Liver (tissue), 9 donors: ENCODE data around the gene OSBP2. TPM values are rescaled to one million over a fixed set of nuclear protein-coding genes. Genes with fewer than 3 reads are reported as not detected.

Source experiments
- DNase-seq: peaks from one replicate; pipeline ENCODE4 v3.0.0-alpha.2; 2017; ENCODE audit warnings: low spot score
- H3K27ac ChIP-seq, 2 donors: one replicate each; pipeline ENCODE4 v1.7.0; 2013; ENCODE audit warnings: inconsistent platforms in 2 of 2, low read length in 2 of 2, control low read depth in 1 of 2, low read depth in 1 of 2, mild to moderate bottlenecking in 1 of 2
- H3K27me3 ChIP-seq, 4 donors: one replicate each; pipeline versions ENCODE4 v1.6.1 to v1.7.0; 2013; ENCODE audit warnings: low read length in 3 of 4, inconsistent platforms in 1 of 4, mild to moderate bottlenecking in 1 of 4, moderate library complexity in 1 of 4; ENCODE audit not compliant: control insufficient read depth in 4 of 4, insufficient read depth in 4 of 4
- H3K36me3 ChIP-seq, 4 donors: one replicate each; pipeline versions ENCODE4 v1.6.1 to v1.7.0; 2013; ENCODE audit warnings: low read length in 3 of 4, mild to moderate bottlenecking in 3 of 4, low read depth in 1 of 4, moderate library complexity in 1 of 4; ENCODE audit not compliant: control insufficient read depth in 4 of 4, insufficient read depth in 3 of 4
- H3K4me1 ChIP-seq, 4 donors: one replicate each; pipeline versions ENCODE4 v1.6.1 to v1.7.0; 2013; ENCODE audit warnings: low read length in 3 of 4, mild to moderate bottlenecking in 3 of 4, moderate library complexity in 1 of 4; ENCODE audit not compliant: control insufficient read depth in 4 of 4, insufficient read depth in 4 of 4
- H3K4me3 ChIP-seq, 3 donors: one replicate each; pipeline versions ENCODE4 v1.6.1 to v1.7.0; 2013; ENCODE audit warnings: low read length in 3 of 3, control low read depth in 1 of 3, low read depth in 1 of 3, mild to moderate bottlenecking in 1 of 3
- H3K9ac ChIP-seq, 2 donors: one replicate each; pipeline ENCODE4 v1.7.0; 2013; ENCODE audit warnings: low read length in 2 of 2, mild to moderate bottlenecking in 2 of 2, moderate library complexity in 2 of 2, control low read depth in 1 of 2, low read depth in 1 of 2
- H3K9me3 ChIP-seq, 4 donors: one replicate each; pipeline versions ENCODE4 v1.6.1 to v1.7.0; 2013; ENCODE audit warnings: low read length in 3 of 4; ENCODE audit not compliant: control insufficient read depth in 4 of 4
- ATF3 ChIP-seq: IDR thresholded peaks from 2 replicates; pipeline ENCODE4 v1.6.1; 2016; ENCODE audit warnings: antibody characterized with exemption
- FOXA1 ChIP-seq: IDR thresholded peaks from 2 replicates; pipeline ENCODE4 v1.6.1; 2016; ENCODE audit warnings: antibody characterized with exemption
- FOXA2 ChIP-seq: IDR thresholded peaks from 2 replicates; pipeline ENCODE4 v1.6.1; 2016; ENCODE audit warnings: antibody characterized with exemption
- GABPA ChIP-seq, 2 donors: IDR thresholded peaks in 1 of 2; conservative IDR thresholded peaks in 1 of 2; 2 replicates each; pipeline ENCODE4 v1.6.1; 2016; ENCODE audit warnings: antibody characterized with exemption in 2 of 2, mild to moderate bottlenecking in 1 of 2, moderate library complexity in 1 of 2
- HNF4A ChIP-seq, 2 donors: conservative IDR thresholded peaks; 2 replicates each; pipeline ENCODE4 v1.6.1; 2016; ENCODE audit warnings: antibody characterized with exemption in 2 of 2, mild to moderate bottlenecking in 2 of 2
- HNF4G ChIP-seq: IDR thresholded peaks from 2 replicates; pipeline ENCODE4 v1.6.1; 2016; ENCODE audit warnings: antibody characterized with exemption
- NR2F2 ChIP-seq: IDR thresholded peaks from 2 replicates; pipeline ENCODE4 v1.6.1; 2016; ENCODE audit warnings: antibody characterized with exemption
- RAD21 ChIP-seq, 2 donors: IDR thresholded peaks; 2 replicates each; pipeline ENCODE4 v1.6.1; 2016; ENCODE audit warnings: antibody characterized with exemption in 2 of 2, mild to moderate bottlenecking in 2 of 2
- RXRA ChIP-seq, 2 donors: IDR thresholded peaks; 2 replicates each; pipeline ENCODE4 v1.6.1; 2017 to 2018; ENCODE audit warnings: antibody characterized with exemption in 2 of 2, mild to moderate bottlenecking in 1 of 2
- SP1 ChIP-seq: IDR thresholded peaks from 2 replicates; pipeline ENCODE4 v1.6.1; 2018; ENCODE audit warnings: antibody characterized with exemption, mild to moderate bottlenecking
- TAF1 ChIP-seq: conservative IDR thresholded peaks from 2 replicates; pipeline ENCODE4 v1.6.1; 2016; ENCODE audit warnings: antibody characterized with exemption, mild to moderate bottlenecking
- YY1 ChIP-seq: IDR thresholded peaks from 2 replicates; pipeline ENCODE4 v1.6.1; 2016; ENCODE audit warnings: antibody characterized with exemption, mild to moderate bottlenecking
- WGBS: extraction: QIAGEN DNeasy Blood & Tissue Kit; methylation state at CpG from one replicate; pipeline ENCODE4 v1.1.7; 2013; 5-methylcytosine and 5-hydroxymethylcytosine counted together
- polyA plus RNA-seq, 2 donors: library from polyadenylated mRNA; stranded (reverse) in 1 of 2; unstranded in 1 of 2; fragments of 200-250 nt in 1 of 2; fragments of >200 nt in 1 of 2; fragmentation: Nextera tagmentation in 1 of 2; extraction: Ambion mirVana in 1 of 2; gene quantifications; one replicate each; pipeline versions ENCODE4 v1.2.1 to v1.2.3, GENCODE V29; 2013 to 2015
- total RNA-seq, 2 donors: library from RNA; depleted of rRNA; stranded (reverse); fragments of >200 nt; gene quantifications; one replicate each; pipeline ENCODE4 v1.2.3, GENCODE V29; 2014
- TF ChIP-seq, protein P1 (sequence below): IDR thresholded peaks from 2 replicates; pipeline ENCODE4 v1.6.1; 2016; ENCODE audit warnings: antibody characterized with exemption
- TF ChIP-seq, protein P2 (sequence below): fragments of 150-350 bp; IDR thresholded peaks from 2 replicates; pipeline ENCODE4 v1.5.1; 2017; ENCODE audit warnings: improper control_type of control experiment, low read depth, low read length; ENCODE audit not compliant: missing input control
- donor health status: healthy.
- donor health status: healthy.
- donor health status: healthy.
- donor health status: healthy.
- donor health status: healthy.

OSBP2 gene
- total and polyA plus RNA-seq, 4 donors, result 0.43 to 192 (median 0.86) TPM

GRCh38 chr22:30909306-30909705, 214.6 kb downstream of the OSBP2 start:
- Histone ChIP-seq H3K36me3 (peaks cover 0 to 7% (median 0%) of the 10 kb centered on the region in 4 donors), H3K9ac (no peak overlapping the region), H3K27ac (no peak overlapping the region), H3K9me3 (no peaks in the 10 kb centered on the region), H3K4me1 (no peaks in the 10 kb centered on the region), H3K27me3 (no peaks in the 10 kb centered on the region), H3K4me3 (no peak overlapping the region)
- no peak for DNase-seq
- 94% methylated on average over 5 of the region's 5 CpGs for WGBS
- no peak for TF ChIP-seq NR2F2
- no peak for TF ChIP-seq YY1
- no peak for TF ChIP-seq HNF4A (conservative IDR thresholded peaks at IDR 0.05)
- TF ChIP-seq GABPA (IDR thresholded peaks at IDR 0.05 in 1 of 2, conservative IDR thresholded peaks at IDR 0.05 in 1 of 2), result no peak
- TF ChIP-seq RXRA (IDR thresholded peaks at IDR 0.05), result no peak
- no peak for TF ChIP-seq HNF4G
- no peak for TF ChIP-seq RAD21 (IDR thresholded peaks at IDR 0.05)
- TF ChIP-seq, protein P1, sequence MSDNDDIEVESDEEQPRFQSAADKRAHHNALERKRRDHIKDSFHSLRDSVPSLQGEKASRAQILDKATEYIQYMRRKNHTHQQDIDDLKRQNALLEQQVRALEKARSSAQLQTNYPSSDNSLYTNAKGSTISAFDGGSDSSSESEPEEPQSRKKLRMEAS, result no peak
- TF ChIP-seq ATF3, result no peak

GRCh38 chr22:30910358-30910757, 215.7 kb downstream of the OSBP2 start:
- WGBS, result 72% methylated on average over 2 of the region's 2 CpGs
- TF ChIP-seq TAF1 (no peak), GABPA (IDR thresholded peaks at IDR 0.05 in 1 of 2, conservative IDR thresholded peaks at IDR 0.05 in 1 of 2) (no peak), FOXA1 (no peak)
- TF ChIP-seq, protein P2, sequence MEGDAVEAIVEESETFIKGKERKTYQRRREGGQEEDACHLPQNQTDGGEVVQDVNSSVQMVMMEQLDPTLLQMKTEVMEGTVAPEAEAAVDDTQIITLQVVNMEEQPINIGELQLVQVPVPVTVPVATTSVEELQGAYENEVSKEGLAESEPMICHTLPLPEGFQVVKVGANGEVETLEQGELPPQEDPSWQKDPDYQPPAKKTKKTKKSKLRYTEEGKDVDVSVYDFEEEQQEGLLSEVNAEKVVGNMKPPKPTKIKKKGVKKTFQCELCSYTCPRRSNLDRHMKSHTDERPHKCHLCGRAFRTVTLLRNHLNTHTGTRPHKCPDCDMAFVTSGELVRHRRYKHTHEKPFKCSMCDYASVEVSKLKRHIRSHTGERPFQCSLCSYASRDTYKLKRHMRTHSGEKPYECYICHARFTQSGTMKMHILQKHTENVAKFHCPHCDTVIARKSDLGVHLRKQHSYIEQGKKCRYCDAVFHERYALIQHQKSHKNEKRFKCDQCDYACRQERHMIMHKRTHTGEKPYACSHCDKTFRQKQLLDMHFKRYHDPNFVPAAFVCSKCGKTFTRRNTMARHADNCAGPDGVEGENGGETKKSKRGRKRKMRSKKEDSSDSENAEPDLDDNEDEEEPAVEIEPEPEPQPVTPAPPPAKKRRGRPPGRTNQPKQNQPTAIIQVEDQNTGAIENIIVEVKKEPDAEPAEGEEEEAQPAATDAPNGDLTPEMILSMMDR, result no peak
- H3K27me3 ChIP-seq, result no peaks in the 10 kb centered on the region

DNA sequence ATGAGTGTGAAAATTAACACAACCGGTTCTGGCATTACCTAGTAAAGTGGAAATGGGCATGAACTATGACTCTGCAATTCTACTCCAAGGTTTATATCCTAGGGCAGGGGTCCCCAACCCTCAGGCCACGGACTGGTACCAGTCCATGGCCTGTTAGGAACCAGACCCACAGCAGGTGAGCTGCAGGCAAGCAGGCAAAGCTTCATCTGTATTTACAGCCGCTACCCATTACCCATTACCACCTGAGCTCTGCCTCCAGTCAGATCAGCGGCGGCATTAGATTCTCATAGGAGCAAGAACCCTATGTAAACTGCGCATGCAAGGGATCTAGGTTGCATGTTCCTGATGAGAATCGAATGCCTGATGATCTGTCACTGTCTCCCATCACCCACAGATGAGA, 224.1 kb downstream of the OSBP2 start:
- 92% methylated on average over 7 of the region's 7 CpGs for WGBS
- H3K27me3 ChIP-seq, result no peaks in the 10 kb centered on the region
- no peak for DNase-seq

More at GRCh38 chr22:30910358-30910757, 215.7 kb downstream of the OSBP2 start:
- no peak for DNase-seq
- Histone ChIP-seq H3K9ac (no peak overlapping the region), H3K4me3 (no peak overlapping the region), H3K27ac (no peak overlapping the region), H3K4me1 (no peaks in the 10 kb centered on the region), H3K9me3 (peaks cover 0 to 4% (median under 1%) of the 10 kb centered on the region in 4 donors), H3K36me3 (peaks cover 0 to 7% (median 0%) of the 10 kb centered on the region in 4 donors)

More for the DNA sequence above, 224.1 kb downstream of the OSBP2 start:
- no peak overlapping the region for H3K27ac ChIP-seq
- H3K9me3 ChIP-seq, result peaks cover 1 to 9% (median 2%) of the 10 kb centered on the region in 4 donors
- TF ChIP-seq TAF1 (no peak), ATF3 (no peak), FOXA2 (no peak), RXRA (IDR thresholded peaks at IDR 0.05) (no peak), RAD21 (IDR thresholded peaks at IDR 0.05) (no peak), HNF4G (no peak), GABPA (IDR thresholded peaks at IDR 0.05 in 1 of 2, conservative IDR thresholded peaks at IDR 0.05 in 1 of 2) (no peak), SP1 (no peak), YY1 (no peak)
- TF ChIP-seq, protein P1, result no peak
- no peak overlapping the region for H3K9ac ChIP-seq
- peaks cover 1 to 6% (median 5%) of the 10 kb centered on the region in 4 donors for H3K4me1 ChIP-seq
- no peaks in the 10 kb centered on the region for H3K36me3 ChIP-seq
- H3K4me3 ChIP-seq, result no peak overlapping the region
